GM12878 (cell line): ENCODE data around the gene KDM8. TPM values are rescaled to one million over a fixed set of nuclear protein-coding genes. Genes with fewer than 3 reads are reported as not detected.

Source experiments
- ATAC-seq: fragments of 200-7000 bp; cut with Tn5 transposase; 3 replicates; pipeline ENCODE4 v1.9.1; 2020; ENCODE audit warnings: mild to moderate bottlenecking, moderate library complexity
- BruUV-seq: library from RNA; stranded (reverse); fragments of 400-500 nt; replicated peaks from 2 replicates; lab custom pipeline; 2021; lab: Mats Ljungman, UMichigan
- CTCF ChIA-PET: fragments of 300-600 bp; sonication (Branson Sonifier 250); formaldehyde crosslinking; extraction: SDS; loops from one replicate; lab custom pipeline; 2021; ENCODE audit warnings: inconsistent platforms; lab: Yijun Ruan, JAX
- POLR2A ChIA-PET: fragments of 350-600 bp; formaldehyde crosslinking; extraction: SDS; loops from one replicate; lab custom pipeline; 2021; ENCODE audit warnings: inconsistent platforms; lab: Charles Lee
- RAD21 ChIA-PET: fragments of 300-600 bp; sonication (Branson Sonifier 250); formaldehyde crosslinking; loops from one replicate; lab custom pipeline; 2023; ENCODE audit warnings: antibody characterized with exemption; ENCODE audit not compliant: unreplicated experiment; lab: Charles Lee
- SMC1A ChIA-PET: fragments of 300-600 bp; sonication (Branson Sonifier 250); formaldehyde crosslinking; loops from one replicate; lab custom pipeline; 2023; ENCODE audit not compliant: unreplicated experiment, uncharacterized antibody; lab: Charles Lee
- DNase-seq: peaks from one replicate; pipeline ENCODE4 v3.0.0-alpha.2; 2011; ENCODE audit warnings: low read depth, low spot score
- FAIRE-seq: peaks from 3 replicates; lab custom pipeline; 2011; peaks lifted over from hg19 to GRCh38; lab: Jason Lieb, UNC
- H2AFZ ChIP-seq: 2 replicates; pipeline ENCODE4 v1.6.0; 2011; ENCODE audit warnings: low read depth, low read length, control low read depth; ENCODE audit not compliant: control insufficient read depth
- H3K27ac ChIP-seq: 2 replicates; pipeline ENCODE4 v1.5.1; 2011; ENCODE audit warnings: control low read depth; ENCODE audit not compliant: control insufficient read depth, insufficient read depth
- H3K27me3 ChIP-seq, 2 experiments: replicated peaks in 1 of 2; 2 replicates each; pipeline versions ENCODE4 v1.6.0 to v1.6.1; 2011; ENCODE audit warnings: low read length in 1 of 2; ENCODE audit not compliant: control insufficient read depth in 2 of 2, insufficient read depth in 2 of 2
- H3K36me3 ChIP-seq, 2 experiments: 2 replicates each; pipeline ENCODE4 v1.5.1; 2011; ENCODE audit warnings: low read length in 1 of 2; ENCODE audit not compliant: control insufficient read depth in 2 of 2, insufficient read depth in 2 of 2
- H3K4me1 ChIP-seq: 2 replicates; pipeline ENCODE4 v1.6.1; 2011; ENCODE audit warnings: mild to moderate bottlenecking, low read length, moderate library complexity, mixed read lengths; ENCODE audit not compliant: control insufficient read depth, insufficient read depth
- H3K4me2 ChIP-seq: 2 replicates; pipeline ENCODE4 v1.6.0; 2011; ENCODE audit warnings: control low read depth; ENCODE audit not compliant: control insufficient read depth, insufficient read depth
- H3K4me3 ChIP-seq: fragments of 200-600 bp; sonication (generic); 2 replicates; pipeline ENCODE4 v1.5.1; 2016
- H3K79me2 ChIP-seq: 2 replicates; pipeline ENCODE4 v1.6.0; 2011; ENCODE audit warnings: low read length; ENCODE audit not compliant: control insufficient read depth, insufficient read depth
- H3K9ac ChIP-seq: 2 replicates; pipeline ENCODE4 v1.8.0; 2011; ENCODE audit warnings: low read length, control low read depth, mixed read lengths; ENCODE audit not compliant: control insufficient read depth, insufficient read depth
- H3K9me3 ChIP-seq: replicated peaks from 3 replicates; pipeline ENCODE4 v1.5.1; 2011; ENCODE audit warnings: mild to moderate bottlenecking, low read length; ENCODE audit not compliant: control insufficient read depth, insufficient read depth
- H4K20me1 ChIP-seq: 2 replicates; pipeline ENCODE4 v1.6.0; 2011; ENCODE audit not compliant: control insufficient read depth, insufficient read depth
- MAX ChIP-seq: IDR thresholded peaks from 2 replicates; pipeline ENCODE4 v1.6.1; 2012; ENCODE audit warnings: low read depth, low read length, improper control_type of control experiment
- POLR2AphosphoS5 ChIP-seq: IDR thresholded peaks from 2 replicates; pipeline ENCODE4 v1.6.1; 2011; ENCODE audit warnings: mild to moderate bottlenecking, low read length, inconsistent platforms
- WGBS: methylation state at CpG from one replicate; pipeline ENCODE4 v1.1.6; 2016; ENCODE audit warnings: low lambda C conversion rate; ENCODE audit not compliant: insufficient replicate concordance, insufficient coverage; ENCODE audit errors: missing lambda C conversion rate; 5-methylcytosine and 5-hydroxymethylcytosine counted together
- in situ Hi-C: fragments of 300-500 bp; cut with MboI; formaldehyde crosslinking; loops from 9 replicates; pipeline ENCODE4 v1.14.3; 2018; ENCODE audit warnings: mixed read lengths
- intact Hi-C: fragments of 100-400 bp; cut with micrococcal nuclease; formaldehyde crosslinking; loops from one replicate; pipeline ENCODE4 v1.14.2; 2022; ENCODE audit not compliant: unreplicated experiment
- polyA plus RNA-seq, 11 experiments: library from polyadenylated mRNA; depleted of rRNA in 4 of 11; unstranded in 6 of 11; stranded (reverse) in 5 of 11; fragments of >200 nt; fragmentation: Nextera tagmentation in 4 of 11; fragmentation: Illumina TruSeq in 1 of 11; extraction: Ambion mirVana in 4 of 11; extraction: Trizol in 1 of 11; gene quantifications; 1 replicate in 1 of 11; 2 replicates in 10 of 11; pipeline versions ENCODE4 v1.2.1 to v1.2.3, GENCODE V29; 2011 to 2016; ENCODE audit warnings: inconsistent platforms in 2 of 11, missing spikeins in 2 of 11, low read depth in 1 of 11
- total RNA-seq, 4 experiments: library from RNA; depleted of rRNA in 3 of 4; stranded (reverse); fragments of >200 nt in 3 of 4; fragmentation: Illumina TruSeq in 1 of 4; extraction: Trizol in 1 of 4; gene quantifications; 2 replicates each; pipeline versions ENCODE4 v1.2.1 to v1.2.3, GENCODE V29; 2013 to 2021
- TF ChIP-seq, protein P1 (sequence below): fragments of 450-650 bp; formaldehyde crosslinking; IDR thresholded peaks from 2 replicates; pipeline ENCODE4 v1.4.0; 2022; ENCODE audit warnings: mild to moderate bottlenecking, moderate library complexity

Gene KDM8
- total and polyA plus RNA-seq, 10 of the 15 experiments (the other 5 are each of a cell fraction or from before 2014, with no cell fraction given) = 0.79 to 8.9 (median 5.8) TPM

- Histone ChIP-seq H3K4me1 (peaks cover 55% of the 10 kb centered on the region), H3K79me2 (no peaks in the 10 kb centered on the region), H3K9me3 (no peaks in the 10 kb centered on the region), H3K4me2 (no peak overlapping the region), H3K9ac (no peak overlapping the region), H3K36me3 (peaks cover 0 to 1% of the 10 kb centered on the region in 2 experiments; a peak in 2 of 4 replicates), H3K27me3 (no peaks in the 10 kb centered on the region), H3K4me3 (no peak overlapping the region)
- DNase-seq = no peak
- ChIA-PET SMC1A (interaction anchor here (0.7 to 12.2 kb wide), 9 partner anchors 13 to 134 kb away, joined by 3 to 178 read pairs (median 65); partner anchors contain the start of gene NSMCE1), CTCF (interaction anchor here (0.6 to 11.7 kb wide), 11 partner anchors 11 to 160 kb away, joined by 3 to 259 read pairs (median 38); partner anchors contain the start of genes KDM8 and NSMCE1), POLR2A (interaction anchor here (0.9 to 8.4 kb wide), 8 partner anchors 9 to 162 kb away, joined by 4 to 79 read pairs (median 14); no protein-coding TSS in a partner anchor)
- 98% methylated on average over 5 of the region's 5 CpGs for WGBS
- intact Hi-C loops (no loop called here), in situ Hi-C loops (loop anchor here (5.0 kb wide), 1 partner anchor 78 kb away; no protein-coding TSS in a partner anchor)
- FAIRE-seq = no peak
- BruUV-seq = no TSS peak
- TF ChIP-seq POLR2AphosphoS5 (no peak), MAX (no peak)
- TF ChIP-seq, protein P1, sequence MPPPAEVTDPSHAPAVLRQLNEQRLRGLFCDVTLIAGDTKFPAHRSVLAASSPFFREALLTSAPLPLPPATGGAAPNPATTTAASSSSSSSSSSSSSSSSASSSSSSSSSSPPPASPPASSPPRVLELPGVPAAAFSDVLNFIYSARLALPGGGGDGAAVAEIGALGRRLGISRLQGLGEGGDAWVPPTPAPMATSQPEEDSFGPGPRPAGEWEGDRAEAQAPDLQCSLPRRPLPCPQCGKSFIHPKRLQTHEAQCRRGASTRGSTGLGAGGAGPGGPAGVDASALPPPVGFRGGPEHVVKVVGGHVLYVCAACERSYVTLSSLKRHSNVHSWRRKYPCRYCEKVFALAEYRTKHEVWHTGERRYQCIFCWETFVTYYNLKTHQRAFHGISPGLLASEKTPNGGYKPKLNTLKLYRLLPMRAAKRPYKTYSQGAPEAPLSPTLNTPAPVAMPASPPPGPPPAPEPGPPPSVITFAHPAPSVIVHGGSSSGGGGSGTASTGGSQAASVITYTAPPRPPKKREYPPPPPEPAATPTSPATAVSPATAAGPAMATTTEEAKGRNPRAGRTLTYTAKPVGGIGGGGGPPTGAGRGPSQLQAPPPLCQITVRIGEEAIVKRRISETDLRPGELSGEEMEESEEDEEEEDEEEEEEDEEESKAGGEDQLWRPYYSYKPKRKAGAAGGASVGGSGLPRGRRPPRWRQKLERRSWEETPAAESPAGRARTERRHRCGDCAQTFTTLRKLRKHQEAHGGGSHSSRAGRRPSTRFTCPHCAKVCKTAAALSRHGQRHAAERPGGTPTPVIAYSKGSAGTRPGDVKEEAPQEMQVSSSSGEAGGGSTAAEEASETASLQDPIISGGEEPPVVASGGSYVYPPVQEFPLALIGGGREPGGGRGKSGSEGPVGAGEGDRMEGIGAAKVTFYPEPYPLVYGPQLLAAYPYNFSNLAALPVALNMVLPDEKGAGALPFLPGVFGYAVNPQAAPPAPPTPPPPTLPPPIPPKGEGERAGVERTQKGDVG = no peak
- TF ChIP-seq, all 136 proteins: peak for 0
- Histone ChIP-seq H4K20me1 (no peaks in the 10 kb centered on the region), H3K27ac (no peak overlapping the region), H2AFZ (no peak overlapping the region)
- no peak for ATAC-seq
- RAD21 ChIA-PET = interaction anchor here (0.7 to 6.9 kb wide), 9 partner anchors 11 to 169 kb away, joined by 4 to 168 read pairs (median 16); partner anchors contain the start of genes IL21R, KDM8 and NSMCE1
These were observed 35.7 kb downstream of the KDM8 start for GRCh38 chr16:27239026-27239425.
